Endometrium (tissue), 2 donors: ENCODE data around the gene TMPRSS7.
"Not testable (repeated sequence)": the region's sequence is repeated elsewhere in the genome, so short reads cannot be mapped to it uniquely, and the experiment has no call there.

Experiments
- FAIRE-seq: peaks from 2 replicates; lab custom pipeline; 2012; peaks lifted over from hg19 to GRCh38; lab: Jason Lieb, UNC
- donor health status: control.
- donor health status: control.

The TMPRSS7 gene

GRCh38 chr3:112012205-112012992, 22.1 kb upstream of the TMPRSS7 start:
- no peak for FAIRE-seq

GRCh38 chr3:112013058-112013783, 21.3 kb upstream of the TMPRSS7 start:
- no peak for FAIRE-seq

GRCh38 chr3:112013784-112014143, 20.8 kb upstream of the TMPRSS7 start:
- no peak for FAIRE-seq

- no peak for FAIRE-seq
Observed at GRCh38 chr3:112017091-112017490, 17.4 kb upstream of the TMPRSS7 start.

GRCh38 chr3:112018712-112019111, 15.8 kb upstream of the TMPRSS7 start:
- FAIRE-seq, result no peak

- no peak for FAIRE-seq
Observed at GRCh38 chr3:112019716-112020115, 14.8 kb upstream of the TMPRSS7 start.

GRCh38 chr3:112020674-112021085, 13.9 kb upstream of the TMPRSS7 start:
- FAIRE-seq, result no peak

GRCh38 chr3:112027142-112027541, 7.4 kb upstream of the TMPRSS7 start:
- FAIRE-seq, result no peak

GRCh38 chr3:112027826-112028225, 6.7 kb upstream of the TMPRSS7 start:
- no peak for FAIRE-seq

- no peak for FAIRE-seq
Observed at GRCh38 chr3:112030901-112031300, 3.6 kb upstream of the TMPRSS7 start.

GRCh38 chr3:112032098-112032731, 2.3 kb upstream of the TMPRSS7 start:
- FAIRE-seq, result no peak

- FAIRE-seq, result no peak
Observed at GRCh38 chr3:112035241-112035640, 705 bp downstream of the TMPRSS7 start.

GRCh38 chr3:112037194-112037593, 2.7 kb downstream of the TMPRSS7 start:
- FAIRE-seq, result not testable (repeated sequence)

GRCh38 chr3:112038863-112039262, 4.3 kb downstream of the TMPRSS7 start:
- no peak for FAIRE-seq

GRCh38 chr3:112041321-112041720, 6.8 kb downstream of the TMPRSS7 start:
- FAIRE-seq, result no peak

- FAIRE-seq, result no peak
Observed at GRCh38 chr3:112042842-112043280, 8.3 kb downstream of the TMPRSS7 start.

GRCh38 chr3:112043621-112044201, 9.2 kb downstream of the TMPRSS7 start:
- peak; percentile 4 for FAIRE-seq

- FAIRE-seq, result no peak
Observed at GRCh38 chr3:112046599-112046998, 12.1 kb downstream of the TMPRSS7 start.

- no peak for FAIRE-seq
Observed at GRCh38 chr3:112047264-112047663, 12.7 kb downstream of the TMPRSS7 start.

GRCh38 chr3:112048911-112049310, 14.4 kb downstream of the TMPRSS7 start:
- no peak for FAIRE-seq

GRCh38 chr3:112053229-112053628, 18.7 kb downstream of the TMPRSS7 start:
- FAIRE-seq, result no peak

GRCh38 chr3:112056451-112056929, 22.0 kb downstream of the TMPRSS7 start:
- no peak for FAIRE-seq

GRCh38 chr3:112059497-112059896, 25.0 kb downstream of the TMPRSS7 start:
- FAIRE-seq, result no peak
